GM19193 (cell line): ENCODE data around the gene NUDCD2.

Source experiments
- POLR2A ChIP-seq: IDR thresholded peaks from 4 replicates; pipeline ENCODE4 v1.6.1; 2011; ENCODE audit not compliant: insufficient read depth, insufficient read length; ENCODE audit errors: extremely low read depth

The NUDCD2 gene, protein sequence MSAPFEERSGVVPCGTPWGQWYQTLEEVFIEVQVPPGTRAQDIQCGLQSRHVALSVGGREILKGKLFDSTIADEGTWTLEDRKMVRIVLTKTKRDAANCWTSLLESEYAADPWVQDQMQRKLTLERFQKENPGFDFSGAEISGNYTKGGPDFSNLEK

DNA sequence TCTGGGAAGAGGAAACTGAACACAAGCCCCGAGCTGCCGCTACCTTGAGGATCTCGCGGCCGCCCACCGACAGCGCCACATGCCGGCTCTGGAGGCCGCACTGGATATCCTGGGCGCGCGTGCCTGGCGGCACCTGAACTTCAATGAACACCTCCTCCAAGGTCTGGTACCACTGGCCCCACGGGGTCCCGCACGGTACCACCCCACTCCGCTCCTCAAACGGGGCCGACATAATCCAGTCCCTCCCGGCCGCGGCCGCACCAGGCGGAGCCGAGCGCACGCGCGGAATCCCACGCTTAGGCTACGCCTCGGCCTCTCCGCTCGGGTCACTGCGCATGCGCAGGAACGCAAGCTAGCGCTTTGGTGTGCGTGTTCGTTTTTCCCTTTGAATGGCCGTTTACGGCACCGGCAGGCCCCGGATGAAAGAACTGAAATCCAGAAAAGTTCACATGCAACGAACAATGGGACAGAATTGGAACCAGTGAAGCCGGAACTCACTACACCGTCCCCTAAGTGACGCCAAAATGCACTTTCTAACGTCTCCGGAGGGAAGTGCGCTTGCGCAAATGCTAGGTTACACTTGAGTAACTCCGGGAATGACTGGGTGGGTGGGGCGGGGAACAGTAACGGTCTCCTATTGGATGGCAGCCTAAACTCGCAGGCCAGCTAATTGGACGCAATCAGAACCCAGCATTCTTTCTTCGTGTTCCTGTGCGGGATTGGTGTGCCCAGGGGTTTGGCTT, at the start of gene NUDCD2:
TSS of gene NUDCD2 (minus strand) at position 284 of the 743 bp plus-strand sequence. CDS start at position 232, 52 bp downstream.
- peak; percentile 94 for TF ChIP-seq POLR2A

DNA sequence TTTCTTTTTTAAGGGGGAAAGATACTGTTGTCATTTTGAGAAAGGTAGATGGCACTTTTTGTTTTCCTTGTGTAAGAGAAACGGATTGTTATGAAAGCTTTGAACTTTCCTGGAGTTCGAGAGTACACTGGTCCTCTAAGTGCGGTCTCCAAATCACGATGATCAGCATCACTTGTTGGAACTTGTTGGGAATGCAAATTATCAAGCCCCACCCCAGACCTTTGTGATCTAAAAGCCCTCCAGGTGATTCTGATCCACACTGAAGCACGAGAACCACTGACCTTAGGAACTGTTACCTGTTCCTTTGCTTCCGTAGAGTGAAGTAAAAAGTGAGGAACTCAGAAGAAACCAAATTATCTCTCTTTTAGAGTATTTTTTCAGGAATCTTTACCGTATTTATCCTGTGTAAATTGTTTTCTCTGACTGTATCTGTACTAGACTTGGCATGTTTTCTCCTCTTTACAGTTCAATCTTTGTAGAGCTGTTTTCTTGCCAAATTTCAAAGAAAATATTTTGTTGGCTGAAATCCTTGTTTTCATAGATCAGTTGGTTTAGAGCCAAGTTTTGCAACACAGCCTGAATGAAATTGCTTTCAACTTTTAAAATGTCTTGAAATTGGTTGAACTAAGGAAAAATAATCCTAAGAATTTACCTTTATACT, 49.5 kb upstream of the NUDCD2 start:
- TF ChIP-seq POLR2A: no peak

DNA sequence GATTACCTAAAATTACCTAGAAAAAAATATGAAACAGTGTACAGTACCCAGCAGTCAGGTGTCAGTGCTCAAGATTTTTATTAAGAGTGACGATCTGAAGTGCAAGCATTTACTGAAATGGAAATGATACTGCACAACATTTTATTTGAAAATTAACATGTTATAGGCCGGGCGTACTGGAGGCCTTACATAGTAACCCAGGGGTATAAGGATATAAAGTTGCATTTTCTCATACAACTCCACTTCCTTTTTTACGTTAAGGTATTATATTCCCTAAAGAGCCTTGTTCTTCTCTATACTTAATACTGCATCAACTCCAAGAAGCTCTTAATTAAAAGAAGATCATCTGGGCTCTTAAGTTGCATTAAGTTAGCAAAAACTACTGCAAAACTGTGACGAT, 48.9 kb upstream of the NUDCD2 start:
- TF ChIP-seq POLR2A: no peak

DNA sequence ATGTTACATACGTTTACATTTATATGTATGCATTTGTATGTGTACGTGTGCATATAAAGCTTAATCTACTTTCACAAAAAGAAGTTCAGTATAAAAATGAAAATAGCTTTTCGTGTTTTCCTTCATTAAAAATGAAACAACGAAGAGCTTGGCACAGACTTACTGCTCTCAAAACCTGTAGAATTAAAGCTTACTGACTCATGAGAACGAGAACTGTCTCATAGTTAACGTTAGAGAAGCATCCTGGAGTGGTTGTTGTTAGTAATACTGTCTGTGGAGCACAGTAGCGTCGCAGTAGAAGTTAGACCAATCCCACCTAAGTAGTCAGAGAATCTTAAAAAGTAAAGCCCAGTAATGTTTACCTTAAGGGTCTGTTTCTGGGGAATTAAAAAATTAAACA, 46.8 kb upstream of the NUDCD2 start:
- no peak for TF ChIP-seq POLR2A

DNA sequence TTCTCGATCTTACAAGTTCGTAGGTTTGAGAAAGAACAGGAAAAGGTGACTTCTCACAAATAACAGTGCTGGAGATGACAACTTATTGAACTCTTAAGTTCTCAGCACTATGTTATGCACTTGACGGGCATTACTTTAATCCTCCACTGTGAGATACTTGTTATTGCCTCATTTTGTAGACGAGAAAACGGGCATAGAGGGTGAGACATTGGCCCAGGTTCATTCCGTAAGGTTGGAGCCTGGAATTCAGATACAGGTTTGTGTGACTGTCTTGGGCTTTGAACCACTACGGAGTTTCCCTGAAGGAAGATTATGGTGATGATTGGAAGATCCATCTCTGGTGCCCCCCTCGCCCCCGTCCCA, 46.2 kb upstream of the NUDCD2 start:
- TF ChIP-seq POLR2A: no peak

DNA sequence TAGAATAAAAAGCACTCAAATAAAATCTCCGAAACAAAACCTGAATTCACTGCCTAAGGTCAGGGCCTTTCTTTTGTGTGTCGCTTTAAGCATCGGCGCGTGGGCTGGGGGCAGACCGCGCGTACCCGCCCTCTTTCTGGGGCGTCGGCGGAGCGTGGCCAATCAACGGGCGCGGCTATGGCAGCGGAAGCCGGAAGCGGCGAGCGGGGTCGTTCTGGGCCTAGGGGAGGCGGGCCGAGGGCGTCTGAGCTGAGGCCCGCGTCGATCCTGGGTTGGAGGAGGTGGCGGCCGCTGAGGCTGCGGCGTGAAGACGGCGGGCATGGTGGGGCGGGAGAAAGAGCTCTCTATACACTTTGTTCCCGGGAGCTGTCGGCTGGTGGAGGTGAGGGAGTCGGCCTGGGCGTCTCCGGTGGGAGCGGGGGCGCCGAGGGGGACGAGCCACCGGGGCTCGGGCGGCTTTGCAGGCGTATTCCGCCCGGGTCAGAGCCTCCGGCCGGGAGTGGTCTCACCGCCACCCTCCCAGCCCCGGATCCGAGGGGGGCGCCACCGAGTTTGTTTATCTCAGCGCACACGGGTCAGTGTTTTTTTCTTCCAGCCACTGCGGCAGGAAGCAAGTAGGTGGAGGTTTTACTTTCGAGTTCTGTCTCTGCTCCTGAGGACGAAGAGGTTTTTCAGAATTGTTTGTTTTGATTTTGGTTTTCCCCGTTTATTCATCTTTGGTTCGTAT, 45.6 kb upstream of the NUDCD2 start, which contains the start of gene MAT2B:
TSS of gene MAT2B (plus strand) at position 252 of the 727 bp plus-strand sequence. CDS start at position 320, 68 bp downstream.
- TF ChIP-seq POLR2A: peak; percentile 93

DNA sequence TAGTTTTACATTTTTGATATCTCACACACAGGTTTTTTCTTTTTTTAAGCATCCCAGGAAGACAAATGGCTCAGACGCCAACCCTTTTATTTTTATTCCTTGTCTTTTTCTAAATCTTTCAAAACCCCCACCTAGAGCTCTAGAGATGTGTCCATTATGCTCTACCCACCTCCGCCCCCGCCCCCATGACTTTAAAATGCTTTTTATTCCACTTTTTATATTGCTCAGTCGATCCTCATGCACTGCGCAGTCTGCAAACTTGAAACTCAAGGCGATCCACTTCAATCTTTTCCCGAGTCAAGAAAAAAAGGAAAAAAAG, 45.1 kb upstream of the NUDCD2 start:
- no peak for TF ChIP-seq POLR2A

DNA sequence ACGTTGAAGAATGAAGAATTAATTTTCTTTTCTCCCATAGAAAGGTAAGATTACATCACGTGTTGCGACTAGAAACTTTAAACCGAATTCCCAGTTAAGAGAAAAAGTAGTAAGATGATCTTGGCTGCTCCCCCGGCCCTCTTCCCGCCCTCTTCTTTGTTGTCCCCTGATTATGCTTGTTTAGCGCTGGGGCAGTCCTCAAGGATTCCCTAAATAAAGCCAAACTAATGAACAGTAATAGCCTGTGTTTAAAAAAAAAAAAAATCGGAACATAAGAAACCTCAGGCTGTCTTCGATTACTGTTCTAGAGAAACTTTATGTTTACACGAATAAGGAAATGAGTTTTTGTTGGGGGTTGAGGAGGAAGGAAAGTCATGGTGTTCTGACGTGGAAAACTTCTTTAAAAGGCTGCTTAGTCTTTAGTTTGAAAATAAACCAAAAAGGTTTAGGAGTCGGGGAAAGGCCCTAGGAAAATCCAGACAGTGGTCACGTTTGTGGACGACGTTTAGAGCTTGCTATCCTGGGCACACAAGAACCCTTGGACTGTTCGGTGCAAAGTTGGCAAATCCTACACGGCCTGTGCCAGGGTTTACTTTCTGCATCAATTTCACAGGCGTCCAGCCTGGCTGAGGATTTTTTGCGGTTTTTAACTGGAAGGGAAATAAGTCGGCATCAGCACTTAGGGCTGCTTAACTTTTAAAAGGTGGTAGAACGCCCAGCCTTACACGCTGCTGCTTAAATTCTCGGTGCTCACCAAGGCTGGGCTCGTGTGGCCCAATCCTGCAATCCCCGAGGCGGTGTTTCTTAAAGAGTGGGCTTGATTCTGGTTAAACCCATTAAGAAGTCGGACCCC, 44.4 kb upstream of the NUDCD2 start:
- TF ChIP-seq POLR2A: no peak

DNA sequence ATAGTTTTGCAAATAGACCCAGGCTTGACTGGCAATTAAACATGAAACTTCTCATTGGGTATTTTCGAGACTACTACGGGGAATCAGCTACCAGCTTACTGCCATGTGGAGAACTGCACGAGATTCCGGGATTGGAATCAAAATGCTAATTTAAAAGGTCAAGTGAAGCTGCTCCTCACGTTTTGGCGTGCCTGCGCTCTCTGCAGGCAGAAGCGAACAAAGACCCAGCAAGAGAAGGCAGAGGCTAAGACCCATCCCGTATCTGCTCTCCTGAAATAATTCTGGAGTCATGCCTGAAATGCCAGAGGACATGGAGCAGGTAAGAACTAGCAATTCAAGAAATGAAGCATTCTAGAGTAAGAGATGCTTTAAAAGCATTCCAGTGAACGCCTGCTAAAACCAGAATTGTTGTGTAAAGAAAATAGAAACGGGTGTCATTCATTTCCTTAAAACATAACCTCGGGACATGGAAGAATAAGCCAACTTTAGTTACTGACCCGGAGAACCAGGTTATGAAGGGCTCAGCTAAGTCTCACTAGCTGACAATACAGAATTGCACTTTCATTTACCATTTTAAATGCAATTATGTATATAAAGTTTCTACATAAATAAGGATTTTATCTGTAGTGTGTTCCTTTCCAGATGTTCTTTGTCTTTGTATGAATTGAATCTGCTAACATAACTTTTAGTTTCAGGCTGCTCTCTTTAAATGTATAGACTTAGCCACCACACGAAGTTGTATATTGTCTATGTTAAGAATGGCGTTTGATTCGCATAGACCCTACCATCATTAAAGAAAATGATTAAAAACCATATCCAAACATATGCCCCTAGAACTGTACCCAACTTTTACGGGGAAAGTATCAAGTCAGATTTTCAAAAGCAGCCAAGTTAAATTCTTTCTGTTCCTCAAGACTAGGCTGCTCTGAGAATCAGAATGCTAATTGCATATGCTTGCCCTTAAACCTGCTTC, 43.5 kb upstream of the NUDCD2 start:
- TF ChIP-seq POLR2A: peak; percentile 38

DNA sequence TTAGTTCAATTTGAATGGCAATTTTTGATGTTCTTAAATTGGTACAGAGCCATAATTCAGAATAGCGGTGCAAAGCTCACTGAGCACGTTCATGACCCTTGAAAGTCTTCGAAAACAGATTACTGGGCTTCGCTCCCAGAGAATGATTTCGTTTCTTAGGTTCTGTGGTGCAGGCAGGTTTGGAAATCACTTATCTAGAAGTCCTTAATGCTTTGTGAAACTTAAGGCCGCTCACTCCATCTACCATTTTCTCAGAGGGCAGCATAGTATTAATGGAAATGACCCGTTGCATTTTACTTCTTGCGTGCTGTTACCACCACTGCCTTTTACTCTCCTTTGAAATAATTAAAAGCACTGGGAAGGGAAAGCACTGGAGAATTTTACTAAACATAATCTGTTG, 42.6 kb upstream of the NUDCD2 start:
- no peak for TF ChIP-seq POLR2A

DNA sequence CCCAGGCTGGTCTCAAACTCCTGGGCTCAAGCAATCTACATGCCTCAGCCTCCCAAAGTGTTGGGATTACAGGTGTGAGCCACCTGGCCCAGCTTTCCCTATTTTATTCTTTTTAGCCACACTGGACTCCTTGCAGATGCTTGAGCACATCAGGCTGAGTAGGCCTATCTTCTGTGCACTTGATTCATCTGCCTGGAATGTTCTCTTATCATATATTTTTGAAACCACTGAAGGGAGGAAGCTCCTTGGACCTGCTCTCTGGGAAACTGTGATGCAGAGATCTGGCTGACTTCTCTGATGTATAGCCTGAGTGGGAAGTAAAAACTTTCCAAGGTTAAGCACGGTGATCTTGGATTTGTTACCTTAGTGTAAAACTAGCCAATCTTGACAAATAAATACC, 39.0 kb upstream of the NUDCD2 start:
- TF ChIP-seq POLR2A: no peak

DNA sequence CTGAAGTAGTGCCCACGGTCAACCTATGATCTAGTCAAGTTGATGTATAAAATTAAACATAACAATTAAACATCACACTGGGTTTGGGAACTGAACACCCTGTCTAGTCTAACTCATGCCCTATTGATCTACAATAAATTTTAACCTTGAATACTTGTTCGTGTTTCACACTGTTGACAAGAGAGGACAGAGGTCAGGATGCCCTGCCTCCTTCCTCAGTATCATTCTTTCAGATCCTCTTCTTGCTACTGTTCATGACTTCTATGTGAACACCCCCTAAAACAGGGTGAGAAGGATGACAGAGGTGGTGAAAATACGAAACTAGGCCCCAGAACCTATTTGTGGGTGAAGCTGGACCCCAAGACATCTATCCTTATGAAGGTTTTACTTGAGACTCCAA, 37.4 kb upstream of the NUDCD2 start:
- TF ChIP-seq POLR2A: no peak

DNA sequence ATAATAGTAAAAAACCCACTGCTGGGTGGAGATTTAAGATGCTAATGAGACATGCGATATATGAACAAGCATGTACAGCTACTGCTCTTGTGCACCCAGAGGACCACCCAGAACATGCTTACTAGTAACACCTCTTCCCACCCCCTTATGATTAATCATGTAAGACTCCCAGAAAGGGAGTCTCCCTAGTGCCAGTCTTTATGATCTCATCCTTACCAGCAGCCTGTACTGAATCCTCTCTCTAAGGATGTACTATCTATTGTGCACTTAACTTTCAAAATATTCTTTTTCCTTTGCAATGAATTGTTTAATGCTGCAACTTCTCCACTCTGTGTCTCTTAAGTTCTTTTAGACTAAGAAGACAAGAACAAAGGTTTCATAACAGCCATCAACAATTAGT, 36.4 kb upstream of the NUDCD2 start:
- no peak for TF ChIP-seq POLR2A

DNA sequence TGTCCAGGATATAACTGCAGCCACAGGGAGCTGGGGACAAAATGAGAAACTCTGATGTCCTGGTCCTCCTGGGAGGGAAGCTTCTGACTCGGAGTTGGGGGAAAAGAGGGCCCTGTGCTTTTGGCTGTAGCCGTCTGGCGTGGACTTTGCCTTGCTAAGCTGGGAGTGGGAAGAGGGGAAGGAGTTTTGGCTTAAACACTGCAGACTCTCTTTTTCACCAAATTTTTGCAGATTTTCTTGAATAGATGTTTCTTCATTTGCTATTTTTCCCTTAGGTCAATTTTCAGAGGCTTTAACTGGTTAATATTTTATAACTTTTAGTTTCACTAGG, 29.8 kb upstream of the NUDCD2 start:
- no peak for TF ChIP-seq POLR2A
